Neural cell (in vitro differentiated cells): ENCODE measurements around the gene TSPO2. TPM values are rescaled to one million over a fixed set of nuclear protein-coding genes. Genes with fewer than 3 reads are reported as not detected.

ENCODE experiments used
- H2AFZ ChIP-seq: fragments of 200-600, 300-800 bp; sonication (generic), shearing (Covaris generic); 2 replicates; pipeline ENCODE4 v1.6.0; 2014; ENCODE audit warnings: low read depth, mild to moderate bottlenecking, antibody characterized with exemption, low read length, moderate library complexity
- H3F3A ChIP-seq: fragments of 200-600 bp; shearing (Covaris generic); 2 replicates; pipeline ENCODE4 v1.6.1; 2016; ENCODE audit warnings: mild to moderate bottlenecking, moderate library complexity, mixed read lengths, antibody characterized with exemption, low read length; ENCODE audit not compliant: insufficient read depth, poor library complexity, severe bottlenecking
- H3K27ac ChIP-seq: fragments of 200-600, 300-800 bp; sonication (generic), shearing (Covaris generic); 2 replicates; pipeline ENCODE4 v1.5.1; 2014; ENCODE audit warnings: mild to moderate bottlenecking, low read length, moderate library complexity
- H3K27me3 ChIP-seq: fragments of 300-800, 200-600 bp; sonication (generic), shearing (Covaris generic); 2 replicates; pipeline ENCODE4 v1.6.0; 2014; ENCODE audit warnings: mild to moderate bottlenecking, low read depth, low read length, moderate library complexity; ENCODE audit not compliant: insufficient read depth
- H3K36me3 ChIP-seq: fragments of 300-800, 200-600 bp; sonication (generic), shearing (Covaris generic); 2 replicates; pipeline ENCODE4 v1.5.1; 2014; ENCODE audit warnings: mild to moderate bottlenecking, antibody characterized with exemption, low read length, moderate library complexity; ENCODE audit not compliant: insufficient read depth
- H3K4me2 ChIP-seq: fragments of 300-800, 200-600 bp; sonication (generic), shearing (Covaris generic); 2 replicates; pipeline ENCODE4 v1.6.0; 2014; ENCODE audit warnings: mild to moderate bottlenecking, low read length
- H3K4me3 ChIP-seq: fragments of 300-800, 200-600 bp; sonication (generic), shearing (Covaris generic); 2 replicates; pipeline ENCODE4 v1.5.1; 2014; ENCODE audit warnings: mild to moderate bottlenecking, low read length, moderate library complexity
- H3K79me2 ChIP-seq: fragments of 200-600 bp; shearing (Covaris generic); replicated peaks from 2 replicates; pipeline ENCODE4 v1.6.0; 2014; ENCODE audit warnings: mild to moderate bottlenecking, low read length, moderate library complexity; ENCODE audit not compliant: insufficient read depth
- H3K9ac ChIP-seq: fragments of 300-800, 200-600 bp; sonication (generic), shearing (Covaris generic); 2 replicates; pipeline ENCODE4 v1.6.1; 2016; ENCODE audit warnings: mild to moderate bottlenecking, low read length, mixed read lengths
- H3K9me2 ChIP-seq: fragments of 200-600 bp; shearing (Covaris generic); 2 replicates; pipeline ENCODE4 v1.6.1; 2016; ENCODE audit warnings: mild to moderate bottlenecking, low read length, mixed read lengths; ENCODE audit not compliant: insufficient read depth
- H3K9me3 ChIP-seq: fragments of 200-600, 300-800 bp; sonication (generic), shearing (Covaris generic); 2 replicates; pipeline ENCODE4 v1.6.1; 2016; ENCODE audit warnings: mild to moderate bottlenecking, mixed run types, low read length, moderate library complexity, mixed read lengths
- H4K20me1 ChIP-seq: fragments of 200-600 bp; shearing (Covaris generic); 2 replicates; pipeline ENCODE4 v1.6.1; 2016; ENCODE audit warnings: mild to moderate bottlenecking, mixed run types; ENCODE audit not compliant: insufficient read depth
- CTCF ChIP-seq: fragments of 450-650 bp; IDR thresholded peaks from 2 replicates; pipeline ENCODE4 v1.5.1; 2014; ENCODE audit warnings: antibody characterized with exemption, mild to moderate bottlenecking, moderate library complexity; ENCODE audit not compliant: poor library complexity, severe bottlenecking
- EP300 ChIP-seq: fragments of 450-650 bp; conservative IDR thresholded peaks from 2 replicates; pipeline ENCODE4 v1.6.1; 2014; ENCODE audit warnings: antibody characterized with exemption, mild to moderate bottlenecking, moderate library complexity; ENCODE audit not compliant: poor library complexity, severe bottlenecking
- EZH2 ChIP-seq: fragments of 200-600, 300-800 bp; shearing (Covaris generic), sonication (generic); IDR thresholded peaks from 2 replicates; pipeline ENCODE4 v1.6.1; 2014; ENCODE audit warnings: antibody characterized with exemption, low read length, borderline replicate concordance, mild to moderate bottlenecking; ENCODE audit not compliant: insufficient read depth, poor library complexity, severe bottlenecking
- MXI1 ChIP-seq: fragments of 450-650 bp; conservative IDR thresholded peaks from 2 replicates; pipeline ENCODE4 v1.6.1; 2014; ENCODE audit warnings: antibody characterized with exemption, mild to moderate bottlenecking; ENCODE audit not compliant: poor library complexity, severe bottlenecking
- POLR2AphosphoS5 ChIP-seq: IDR thresholded peaks from 2 replicates; pipeline ENCODE4 v1.6.1; 2012
- RAD21 ChIP-seq: fragments of 450-650 bp; conservative IDR thresholded peaks from 2 replicates; pipeline ENCODE4 v1.6.1; 2014; ENCODE audit warnings: antibody characterized with exemption, mild to moderate bottlenecking, moderate library complexity
- REST ChIP-seq: IDR thresholded peaks from 2 replicates; pipeline ENCODE4 v1.6.1; 2012; ENCODE audit warnings: borderline replicate concordance
- SMC3 ChIP-seq: fragments of 450-650 bp; conservative IDR thresholded peaks from 2 replicates; pipeline ENCODE4 v1.6.1; 2014; ENCODE audit warnings: antibody characterized with exemption, mild to moderate bottlenecking, moderate library complexity; ENCODE audit not compliant: poor library complexity
- TAF1 ChIP-seq: IDR thresholded peaks from 2 replicates; pipeline ENCODE4 v1.6.1; 2012; ENCODE audit warnings: low read depth
- polyA plus RNA-seq: library from polyadenylated mRNA; depleted of rRNA; stranded (reverse); fragments of >200 nt; gene quantifications from 2 replicates; pipeline ENCODE4 v1.2.3, GENCODE V29; 2014

The TSPO2 gene
- polyA plus RNA-seq, 1 donor from 2014 or later, result not detected

- Histone ChIP-seq H3K79me2 (no peaks in the 10 kb centered on the region), H3K9me2 (no peaks in the 10 kb centered on the region), H2AFZ (no peak overlapping the region), H3K36me3 (no peaks in the 10 kb centered on the region), H3K4me2 (no peak overlapping the region), H3K27ac (no peak overlapping the region), H3K9me3 (no peaks in the 10 kb centered on the region), H3F3A (no peaks in the 10 kb centered on the region), H3K9ac (no peak overlapping the region), H4K20me1 (no peaks in the 10 kb centered on the region), H3K4me3 (no peak overlapping the region), H3K27me3 (no peaks in the 10 kb centered on the region)
- no peak for TF ChIP-seq CTCF
- no peak for TF ChIP-seq EZH2
- TF ChIP-seq REST, result no peak
- no peak for TF ChIP-seq TAF1
- TF ChIP-seq SMC3, result no peak
- no peak for TF ChIP-seq POLR2AphosphoS5
- no peak for TF ChIP-seq EP300
- no peak for TF ChIP-seq RAD21
- TF ChIP-seq MXI1, result no peak
These were observed 19.8 kb downstream of the TSPO2 start for GRCh38 chr6:41062056-41062455.

- Histone ChIP-seq H3K9me2 (no peaks in the 10 kb centered on the region), H3F3A (no peaks in the 10 kb centered on the region), H3K4me3 (no peak overlapping the region), H3K4me2 (no peak overlapping the region), H2AFZ (no peak overlapping the region), H3K9ac (no peak overlapping the region), H3K79me2 (no peaks in the 10 kb centered on the region), H3K36me3 (no peaks in the 10 kb centered on the region), H3K27me3 (no peaks in the 10 kb centered on the region), H3K9me3 (no peaks in the 10 kb centered on the region), H3K27ac (no peak overlapping the region), H4K20me1 (no peaks in the 10 kb centered on the region)
- TF ChIP-seq RAD21, result no peak
These were observed 21.6 kb downstream of the TSPO2 start for GRCh38 chr6:41063884-41064285.

- no peaks in the 10 kb centered on the region for H3F3A ChIP-seq
- TF ChIP-seq SMC3 (no peak), EZH2 (no peak), EP300 (no peak), REST (no peak), CTCF (no peak), TAF1 (no peak), POLR2AphosphoS5 (no peak), MXI1 (no peak), RAD21 (no peak)
- no peak overlapping the region for H3K4me3 ChIP-seq
- H4K20me1 ChIP-seq, result no peaks in the 10 kb centered on the region
- H3K27me3 ChIP-seq, result no peaks in the 10 kb centered on the region
- no peaks in the 10 kb centered on the region for H3K79me2 ChIP-seq
- H3K36me3 ChIP-seq, result no peaks in the 10 kb centered on the region
- no peaks in the 10 kb centered on the region for H3K9me2 ChIP-seq
- no peaks in the 10 kb centered on the region for H3K9me3 ChIP-seq
- no peak overlapping the region for H2AFZ ChIP-seq
- H3K27ac ChIP-seq, result no peak overlapping the region
- H3K4me2 ChIP-seq, result no peak overlapping the region
- H3K9ac ChIP-seq, result no peak overlapping the region
These were observed 22.6 kb downstream of the TSPO2 start for GRCh38 chr6:41064841-41065240.
